ENCODE data around the gene C1GALT1. TPM values are rescaled to one million over a fixed set of nuclear protein-coding genes. Genes with fewer than 3 reads are reported as not detected.

Gene C1GALT1
- total RNA-seq, 1 experiment from 2014 or later, result 32.2 TPM

GRCh38 chr7:7265081-7266075 lies 83.0 kb downstream of the C1GALT1 start:
- DNase-seq (ENCODE audit: extremely low read depth, low read depth), result no peak

GRCh38 chr7:7266257-7266881 lies 84.0 kb downstream of the C1GALT1 start:
- DNase-seq (ENCODE audit: extremely low read depth, low read depth), result no peak

GRCh38 chr7:7271094-7271874 lies 88.9 kb downstream of the C1GALT1 start:
- no peak for DNase-seq (ENCODE audit: extremely low read depth, low read depth)

GRCh38 chr7:7272294-7272693 lies 90.0 kb downstream of the C1GALT1 start:
- DNase-seq (ENCODE audit: extremely low read depth, low read depth), result no peak

- no peak for DNase-seq (ENCODE audit: extremely low read depth, low read depth)
Measured at GRCh38 chr7:7274782-7275181, 92.4 kb downstream of the C1GALT1 start.

GRCh38 chr7:7276161-7276560 lies 93.8 kb downstream of the C1GALT1 start:
- DNase-seq (ENCODE audit: extremely low read depth, low read depth), result no peak

- DNase-seq (ENCODE audit: extremely low read depth, low read depth), result no peak
Measured at GRCh38 chr7:7290429-7291122, 108.2 kb downstream of the C1GALT1 start.

- DNase-seq (ENCODE audit: extremely low read depth, low read depth), result no peak
Measured at GRCh38 chr7:7292085-7292484, 109.7 kb downstream of the C1GALT1 start.

GRCh38 chr7:7292608-7293007 lies 110.3 kb downstream of the C1GALT1 start:
- DNase-seq (ENCODE audit: extremely low read depth, low read depth), result no peak

- DNase-seq (ENCODE audit: extremely low read depth, low read depth), result no peak
Measured at GRCh38 chr7:7293092-7293491, 110.7 kb downstream of the C1GALT1 start.

- no peak for DNase-seq (ENCODE audit: extremely low read depth, low read depth)
Measured at GRCh38 chr7:7294911-7295310, 112.6 kb downstream of the C1GALT1 start.
